Measurements from ENCODE around the gene BLID. TPM values are rescaled to one million over a fixed set of nuclear protein-coding genes. Genes with fewer than 3 reads are reported as not detected.

Gene BLID
- total RNA-seq, 1 experiment from 2014 or later = not detected

DNA sequence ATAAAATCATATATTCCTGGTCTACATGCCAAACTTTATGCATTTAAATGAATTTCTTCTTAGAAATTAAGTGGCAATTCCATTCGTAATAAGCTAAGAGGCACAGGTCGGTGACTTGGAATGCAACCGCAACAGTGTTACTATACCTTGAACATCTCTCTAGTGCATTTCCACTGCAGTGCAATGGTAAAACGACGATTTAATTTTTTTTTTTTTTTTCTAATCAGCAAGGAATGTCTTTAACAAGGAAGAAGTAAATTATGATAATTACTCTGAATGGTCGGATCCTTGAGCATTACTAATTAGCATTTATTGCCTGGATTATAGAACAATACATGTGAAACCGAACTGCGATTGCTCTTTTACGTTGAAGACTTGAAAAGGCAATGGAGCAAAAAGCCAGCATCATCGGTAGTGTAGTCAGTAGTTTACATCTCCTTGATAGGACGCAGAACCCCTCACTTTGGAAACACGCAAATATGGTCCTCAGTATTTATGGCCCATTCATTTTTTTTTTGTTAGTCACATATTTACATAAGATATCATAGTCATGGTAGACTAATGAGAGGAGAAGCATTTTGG, 20.2 kb downstream of the BLID start:
- H3K9ac ChIP-seq (ENCODE audit: extremely low read depth, insufficient read length, low read length) = no peak overlapping the region
- no peak overlapping the region for H3K4me2 ChIP-seq (ENCODE audit: insufficient read depth, insufficient read length, low read length)
- H3K79me1 ChIP-seq (ENCODE audit: insufficient read depth, low read depth, low read length, poor library complexity, severe bottlenecking) = no peaks in the 10 kb centered on the region
- H4K5ac ChIP-seq (ENCODE audit: insufficient read length, low read depth, low read length) = no peak overlapping the region
- H2BK12ac ChIP-seq (ENCODE audit: insufficient read length, low read depth, low read length) = no peak overlapping the region
- no peak overlapping the region for H3T11ph ChIP-seq (ENCODE audit: low read length)
- H3K27ac ChIP-seq (ENCODE audit: insufficient read length, low read depth, low read length) = no peak overlapping the region
- H3K27ac Mint-ChIP-seq = no peak overlapping the region
- H2BK15ac ChIP-seq (ENCODE audit: low read depth, low read length) = no peak overlapping the region
- no peak overlapping the region for H3K56ac ChIP-seq (ENCODE audit: insufficient read length, low read depth, low read length)
- peaks cover 8% of the 10 kb centered on the region for H3K23me2 ChIP-seq (ENCODE audit: insufficient read length, low read depth, low read length, poor library complexity, severe bottlenecking)
- H2AK5ac ChIP-seq (ENCODE audit: insufficient read length, low read length) = no peak overlapping the region
- no peak overlapping the region for H3K18ac ChIP-seq (ENCODE audit: insufficient read length, low read depth, low read length)
- no peaks in the 10 kb centered on the region; the same call in 1 of the 2 replicates for H3K27me3 ChIP-seq (ENCODE audit: insufficient read depth, low read length)
- no peak overlapping the region for H3K14ac ChIP-seq (ENCODE audit: insufficient read depth, low read length)
- no peak overlapping the region for H4K91ac ChIP-seq (ENCODE audit: insufficient read length, low read depth, low read length)
- H3K9me3 Mint-ChIP-seq = no peaks in the 10 kb centered on the region
- no peak overlapping the region for H2AFZ ChIP-seq (ENCODE audit: low read length)
- no peaks in the 10 kb centered on the region for H3K79me2 ChIP-seq (ENCODE audit: insufficient read depth, low read length)
- H3K4me1 Mint-ChIP-seq = peaks cover 31 to 35% of the 10 kb centered on the region in 2 experiments
- H3K4me1 ChIP-seq (ENCODE audit: insufficient read depth, low read length) = peaks cover 2% of the 10 kb centered on the region; the same call in 1 of the 2 replicates
- H3K27me3 Mint-ChIP-seq (ENCODE audit: low read depth) = peaks cover 18% of the 10 kb centered on the region
- H3K9me3 ChIP-seq (ENCODE audit: control insufficient read depth, low read depth, low read length) = no peaks in the 10 kb centered on the region
- no peak overlapping the region for H2BK5ac ChIP-seq (ENCODE audit: insufficient read length, low read length)
- H3K23ac ChIP-seq (ENCODE audit: insufficient read length, low read depth, low read length) = no peak overlapping the region
- TF ChIP-seq, protein P1, sequence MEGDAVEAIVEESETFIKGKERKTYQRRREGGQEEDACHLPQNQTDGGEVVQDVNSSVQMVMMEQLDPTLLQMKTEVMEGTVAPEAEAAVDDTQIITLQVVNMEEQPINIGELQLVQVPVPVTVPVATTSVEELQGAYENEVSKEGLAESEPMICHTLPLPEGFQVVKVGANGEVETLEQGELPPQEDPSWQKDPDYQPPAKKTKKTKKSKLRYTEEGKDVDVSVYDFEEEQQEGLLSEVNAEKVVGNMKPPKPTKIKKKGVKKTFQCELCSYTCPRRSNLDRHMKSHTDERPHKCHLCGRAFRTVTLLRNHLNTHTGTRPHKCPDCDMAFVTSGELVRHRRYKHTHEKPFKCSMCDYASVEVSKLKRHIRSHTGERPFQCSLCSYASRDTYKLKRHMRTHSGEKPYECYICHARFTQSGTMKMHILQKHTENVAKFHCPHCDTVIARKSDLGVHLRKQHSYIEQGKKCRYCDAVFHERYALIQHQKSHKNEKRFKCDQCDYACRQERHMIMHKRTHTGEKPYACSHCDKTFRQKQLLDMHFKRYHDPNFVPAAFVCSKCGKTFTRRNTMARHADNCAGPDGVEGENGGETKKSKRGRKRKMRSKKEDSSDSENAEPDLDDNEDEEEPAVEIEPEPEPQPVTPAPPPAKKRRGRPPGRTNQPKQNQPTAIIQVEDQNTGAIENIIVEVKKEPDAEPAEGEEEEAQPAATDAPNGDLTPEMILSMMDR (conservative IDR thresholded peaks at IDR 0.05) = no peak
- no peak overlapping the region for H3K4ac ChIP-seq (ENCODE audit: low read depth, low read length)
- no CpG with 5 or more reads among the region's 12 CpGs for WGBS (ENCODE audit: extremely low coverage, insufficient read length, low lambda C conversion rate)
- H3K36me3 Mint-ChIP-seq (ENCODE audit: insufficient read depth in 1 of 3, low read depth in 3 of 3) = no peaks in the 10 kb centered on the region
- no peak overlapping the region for H4K8ac ChIP-seq (replicated peaks; ENCODE audit: insufficient read length, low read depth, low read length)
- H4K20me1 ChIP-seq (ENCODE audit: control insufficient read depth, insufficient read depth, insufficient read length) = no peaks in the 10 kb centered on the region
- no peak for DNase-seq
- no peak overlapping the region for H3K4me3 Mint-ChIP-seq
- no peak overlapping the region for H2BK120ac ChIP-seq (ENCODE audit: low read depth, low read length, poor library complexity, severe bottlenecking)
- H2BK20ac ChIP-seq (ENCODE audit: low read depth, low read length, poor library complexity, severe bottlenecking) = no peak overlapping the region
